ENCODE measurements around the gene NFKBIA. TPM values are rescaled to one million over a fixed set of nuclear protein-coding genes. Genes with fewer than 3 reads are reported as not detected.

NFKBIA gene
- total and polyA plus RNA-seq, 4 donors, result 182 to 1,327 (median 443) TPM

DNA sequence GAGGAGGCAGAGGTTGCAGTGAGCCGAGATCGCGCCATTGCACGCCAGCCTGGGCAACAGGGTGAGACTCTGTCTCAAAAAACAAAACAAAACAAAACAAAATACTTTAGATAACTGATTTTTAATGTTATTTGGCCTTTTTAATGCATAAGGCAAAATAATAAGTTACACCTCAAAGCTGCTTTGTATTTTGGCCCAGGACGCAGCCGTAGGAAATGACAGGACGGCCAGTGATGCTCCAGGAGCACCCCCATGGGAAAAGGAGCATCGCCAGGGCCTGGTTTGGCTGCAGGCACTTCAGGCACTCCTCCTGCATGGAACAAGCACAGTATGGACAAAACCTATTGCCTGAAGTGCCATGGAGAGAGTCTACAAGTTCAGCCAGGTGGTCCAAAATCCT is 3.5 kb upstream of the NFKBIA start:
- TF ChIP-seq CTCF (IDR thresholded peaks at IDR 0.05; ENCODE audit: control extremely low read depth, extremely low read depth), result no peak
- DNase-seq (no peak), ATAC-seq (ENCODE audit: insufficient read depth, low FRiP score) (no peak)
- Histone ChIP-seq H3K9me3 (ENCODE audit: control insufficient read depth in 4 of 4, insufficient read depth in 3 of 4, low read length in 3 of 4) (no peaks in the 10 kb centered on the region), H3K36me3 (ENCODE audit: control insufficient read depth in 4 of 4, insufficient read depth in 4 of 4, low read length in 4 of 4) (peaks cover 0 to 7% (median 6%) of the 10 kb centered on the region in 4 donors), H3K4me3 (no peak overlapping the region), H3K27me3 (ENCODE audit: control insufficient read depth in 3 of 3, insufficient read depth in 3 of 3, low read length in 2 of 3) (no peaks in the 10 kb centered on the region), H3K27ac (ENCODE audit: low read depth in 1 of 2, low read length in 1 of 2) (peak overlapping the region in 1 of 2 donors; percentile 11), H3K9ac (ENCODE audit: insufficient read depth in 1 of 2, low read length in 2 of 2) (no peak overlapping the region), H3K4me1 (ENCODE audit: control insufficient read depth in 5 of 5, insufficient read depth in 5 of 5, low read length in 5 of 5) (peaks cover 3 to 31% (median 20%) of the 10 kb centered on the region in 5 donors)
- WGBS, 2 donors, result 94 to 95% methylated on average over 8 of the region's 8 CpGs

DNA sequence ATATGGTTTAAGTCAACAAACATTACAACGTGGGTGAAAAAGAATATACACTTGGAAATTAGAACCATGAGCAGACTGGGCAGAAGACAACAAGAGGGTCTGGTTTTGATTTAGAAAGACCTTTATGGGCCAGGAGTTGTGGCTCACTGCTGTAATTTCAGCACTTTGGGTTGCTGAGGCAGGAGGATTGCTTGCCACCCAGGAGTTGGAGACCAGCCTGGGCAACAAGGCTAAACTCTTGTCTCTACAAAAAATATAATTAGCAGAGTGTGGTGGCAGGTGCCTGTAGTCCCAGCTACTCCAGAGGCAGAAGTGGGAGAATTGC is 2.7 kb upstream of the NFKBIA start:
- peak overlapping the region; percentile 21 to 58 for H3K27ac ChIP-seq (ENCODE audit: low read depth in 1 of 2, low read length in 1 of 2)
- H3K4me3 ChIP-seq, result no peak overlapping the region

GRCh38 chr14:35406506-35407305 is 2.2 kb upstream of the NFKBIA start:
- no peak overlapping the region for H3K9ac ChIP-seq (ENCODE audit: insufficient read depth in 1 of 2, low read length in 2 of 2)
- DNase-seq, result peak; percentile 44 to 82 (median 80)
- TF ChIP-seq CTCF (IDR thresholded peaks at IDR 0.05; ENCODE audit: control extremely low read depth, extremely low read depth), result peak; percentile 91
- no peaks in the 10 kb centered on the region for H3K9me3 ChIP-seq (ENCODE audit: control insufficient read depth in 4 of 4, insufficient read depth in 3 of 4, low read length in 3 of 4)
- no peak overlapping the region for H3K27ac ChIP-seq (ENCODE audit: low read depth in 1 of 2, low read length in 1 of 2)
- 15 to 17% methylated on average over 5 of the region's 5 CpGs for WGBS, 2 donors
- H3K36me3 ChIP-seq (ENCODE audit: control insufficient read depth in 4 of 4, insufficient read depth in 4 of 4, low read length in 4 of 4), result peaks cover 5 to 19% (median 18%) of the 10 kb centered on the region in 4 donors
- peaks cover 3 to 37% (median 28%) of the 10 kb centered on the region in 5 donors for H3K4me1 ChIP-seq (ENCODE audit: control insufficient read depth in 5 of 5, insufficient read depth in 5 of 5, low read length in 5 of 5)
- no peaks in the 10 kb centered on the region for H3K27me3 ChIP-seq (ENCODE audit: control insufficient read depth in 3 of 3, insufficient read depth in 3 of 3, low read length in 2 of 3)
- no peak for ATAC-seq (ENCODE audit: insufficient read depth, low FRiP score)
- H3K4me3 ChIP-seq, result no peak overlapping the region

More for the DNA sequence above, 2.7 kb upstream of the NFKBIA start:
- WGBS, 2 donors, result 40 to 71% methylated on average over 1 of the region's 1 CpG
- DNase-seq, result no peak
- ATAC-seq (ENCODE audit: insufficient read depth, low FRiP score), result no peak
- H3K4me1 ChIP-seq (ENCODE audit: control insufficient read depth in 5 of 5, insufficient read depth in 5 of 5, low read length in 5 of 5), result peaks cover 3 to 31% (median 24%) of the 10 kb centered on the region in 5 donors
- no peaks in the 10 kb centered on the region for H3K9me3 ChIP-seq (ENCODE audit: control insufficient read depth in 4 of 4, insufficient read depth in 3 of 4, low read length in 3 of 4)
- no peaks in the 10 kb centered on the region for H3K27me3 ChIP-seq (ENCODE audit: control insufficient read depth in 3 of 3, insufficient read depth in 3 of 3, low read length in 2 of 3)
- TF ChIP-seq CTCF (IDR thresholded peaks at IDR 0.05; ENCODE audit: control extremely low read depth, extremely low read depth), result no peak
- H3K9ac ChIP-seq (ENCODE audit: insufficient read depth in 1 of 2, low read length in 2 of 2), result no peak overlapping the region
- peaks cover 0 to 14% (median 13%) of the 10 kb centered on the region in 4 donors for H3K36me3 ChIP-seq (ENCODE audit: control insufficient read depth in 4 of 4, insufficient read depth in 4 of 4, low read length in 4 of 4)

Data from lung (tissue), 12 donors.